D721Med (cell line): ENCODE measurements around the gene SNX4.
"Not testable (repeated sequence)": the region's sequence is repeated elsewhere in the genome, so short reads cannot be mapped to it uniquely, and the experiment has no call there.

ENCODE experiments used
- DNase-seq: peaks from one replicate; pipeline ENCODE4 v3.0.0; 2011; ENCODE audit warnings: low spot score; ENCODE audit not compliant: insufficient read length
- FAIRE-seq: peaks from 2 replicates; lab custom pipeline; 2011; peaks lifted over from hg19 to GRCh38; lab: Jason Lieb, UNC
- CTCF ChIP-seq: IDR thresholded peaks from 2 replicates; pipeline ENCODE4 v1.5.1; 2012; ENCODE audit warnings: mild to moderate bottlenecking, control low read depth; ENCODE audit not compliant: insufficient read depth; ENCODE audit errors: missing control alignments

SNX4 gene

GRCh38 chr3:125481786-125482185 is 38.2 kb downstream of the SNX4 start:
- TF ChIP-seq CTCF = no peak
- no peak for DNase-seq
- no peak for FAIRE-seq

GRCh38 chr3:125481375-125481759 is 38.6 kb downstream of the SNX4 start:
- FAIRE-seq, DNase-seq: not testable (repeated sequence)

- DNase-seq = no peak
- FAIRE-seq = no peak
- TF ChIP-seq CTCF = no peak
Observed at GRCh38 chr3:125480656-125481374, 39.2 kb downstream of the SNX4 start.

- FAIRE-seq = no peak
- TF ChIP-seq CTCF = no peak
- no peak for DNase-seq
Observed at GRCh38 chr3:125479091-125479490, 40.9 kb downstream of the SNX4 start.

GRCh38 chr3:125478326-125478725 is 41.7 kb downstream of the SNX4 start:
- FAIRE-seq (no peak), DNase-seq (no peak)
- TF ChIP-seq CTCF = no peak

- TF ChIP-seq CTCF = no peak
- no peak for DNase-seq
- no peak for FAIRE-seq
Observed at GRCh38 chr3:125477701-125478100, 42.3 kb downstream of the SNX4 start.

- no peak for TF ChIP-seq CTCF
- DNase-seq (no peak), FAIRE-seq (no peak)
Observed at GRCh38 chr3:125470671-125471070, 49.3 kb downstream of the SNX4 start.
